GM19035 (cell line): ENCODE results near the gene SPAG16.

ENCODE experiments used
- ATAC-seq: cut with Tn5 transposase; IDR thresholded peaks from one replicate; pipeline ENCODE4 v1.9.1; 2021; ENCODE audit not compliant: unreplicated experiment

Gene SPAG16

DNA sequence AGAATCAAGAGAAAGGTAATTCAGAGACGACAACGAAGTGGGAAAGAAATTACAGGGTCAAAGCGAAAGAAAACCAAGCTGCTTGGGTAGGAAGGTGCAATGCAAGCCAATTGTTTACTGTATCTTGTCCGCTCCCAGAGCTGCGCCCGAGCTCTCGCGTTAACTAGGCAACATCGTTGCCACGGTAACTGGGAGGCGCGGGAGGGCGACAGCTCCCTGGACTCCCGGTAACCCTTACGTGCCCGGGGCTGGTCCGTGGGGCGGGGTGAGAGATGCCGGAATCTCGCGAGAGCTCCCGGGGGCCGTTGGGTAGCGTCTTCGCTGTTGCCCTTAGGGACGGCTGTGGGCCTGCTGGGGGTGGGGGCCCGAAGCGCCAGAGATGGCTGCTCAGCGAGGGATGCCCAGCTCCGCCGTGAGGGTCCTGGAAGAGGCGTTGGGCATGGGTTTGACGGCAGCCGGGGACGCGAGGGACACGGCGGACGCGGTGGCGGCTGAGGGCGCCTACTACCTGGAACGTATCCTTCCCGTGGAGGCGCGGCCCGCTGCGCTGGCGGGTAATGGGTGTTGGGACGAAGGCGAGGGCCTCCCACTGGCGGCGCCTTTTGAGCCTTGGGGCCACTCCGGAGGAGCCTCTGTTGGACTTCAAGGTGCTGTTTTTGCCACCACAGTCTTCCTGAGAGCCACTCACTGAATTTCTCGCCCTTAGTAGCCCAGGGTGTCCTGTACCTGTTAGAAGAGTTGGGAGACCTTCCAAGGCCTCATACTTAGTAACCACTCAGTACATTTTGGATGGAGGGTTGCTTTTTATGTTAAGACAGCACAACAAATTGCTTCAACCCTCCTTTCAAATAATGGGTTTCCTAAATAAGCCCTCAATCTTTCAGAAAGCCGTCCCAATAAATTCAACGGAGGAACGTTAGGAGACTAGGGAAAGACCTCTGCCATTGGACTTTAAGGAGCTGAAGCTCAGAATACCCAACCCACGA is at the start of gene SPAG16:
Gene SPAG16, plus strand, starts transcription at position 360 of the 986 bp plus-strand sequence.
- ATAC-seq = peak; percentile 99

DNA sequence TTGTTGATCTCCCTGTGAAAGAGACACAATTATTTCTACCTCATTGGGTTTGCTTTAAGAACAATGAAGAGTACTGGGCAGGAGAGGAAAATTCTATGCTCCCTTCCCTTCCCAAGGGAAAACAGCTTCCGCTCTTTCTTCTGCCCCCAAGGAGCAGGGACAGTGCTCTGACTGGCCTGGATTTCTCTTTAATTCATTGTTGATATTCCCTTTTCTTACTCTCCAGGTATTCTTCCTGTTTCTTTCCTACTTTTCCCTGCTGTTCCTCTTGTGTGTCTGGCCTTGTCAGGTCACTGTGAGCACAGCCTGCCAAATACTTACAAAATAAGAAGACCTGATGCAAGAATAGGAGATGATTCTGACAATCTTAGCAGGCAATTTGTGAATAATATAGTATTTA is 49.6 kb upstream of the SPAG16 start:
- ATAC-seq = no peak

GRCh38 chr2:213235741-213236140 is 48.5 kb upstream of the SPAG16 start:
- no peak for ATAC-seq

DNA sequence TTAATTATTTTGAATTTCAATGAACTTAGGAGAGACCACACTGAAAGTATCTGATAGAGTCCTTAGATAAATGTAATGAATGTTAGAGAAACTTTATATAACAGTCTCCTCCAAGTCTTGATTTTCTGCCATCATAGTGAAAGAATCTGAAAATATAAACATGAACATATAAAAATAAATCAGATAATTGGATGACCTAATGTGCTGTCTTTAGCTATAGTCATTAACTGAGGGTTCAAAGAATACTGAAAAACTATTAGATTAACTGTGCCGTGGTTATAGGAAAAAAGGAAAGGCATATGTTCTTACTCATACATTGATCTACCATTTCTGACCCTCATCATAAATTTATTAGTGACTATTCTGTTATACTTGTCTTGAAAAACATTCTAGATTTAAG is 47.0 kb upstream of the SPAG16 start:
- no peak for ATAC-seq

DNA sequence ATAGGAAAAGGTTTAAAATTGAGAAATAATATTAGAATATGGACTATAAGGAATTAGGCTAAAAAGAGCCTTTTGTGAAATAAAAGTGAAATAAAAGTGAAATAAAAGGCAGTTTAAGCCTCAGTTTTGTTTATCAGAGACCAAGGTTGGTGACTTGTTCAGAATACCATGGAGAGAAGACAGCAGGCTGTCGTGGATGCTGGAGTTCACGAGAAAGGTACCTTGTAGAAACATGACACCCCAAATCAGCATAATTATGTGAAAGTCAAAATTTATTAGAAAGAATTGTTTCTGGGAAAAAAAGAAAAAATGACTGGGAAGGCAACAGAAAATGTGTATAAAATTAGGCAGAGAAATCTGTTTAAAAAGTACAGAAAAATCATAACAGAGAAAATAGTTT is 46.5 kb upstream of the SPAG16 start:
- ATAC-seq = no peak

DNA sequence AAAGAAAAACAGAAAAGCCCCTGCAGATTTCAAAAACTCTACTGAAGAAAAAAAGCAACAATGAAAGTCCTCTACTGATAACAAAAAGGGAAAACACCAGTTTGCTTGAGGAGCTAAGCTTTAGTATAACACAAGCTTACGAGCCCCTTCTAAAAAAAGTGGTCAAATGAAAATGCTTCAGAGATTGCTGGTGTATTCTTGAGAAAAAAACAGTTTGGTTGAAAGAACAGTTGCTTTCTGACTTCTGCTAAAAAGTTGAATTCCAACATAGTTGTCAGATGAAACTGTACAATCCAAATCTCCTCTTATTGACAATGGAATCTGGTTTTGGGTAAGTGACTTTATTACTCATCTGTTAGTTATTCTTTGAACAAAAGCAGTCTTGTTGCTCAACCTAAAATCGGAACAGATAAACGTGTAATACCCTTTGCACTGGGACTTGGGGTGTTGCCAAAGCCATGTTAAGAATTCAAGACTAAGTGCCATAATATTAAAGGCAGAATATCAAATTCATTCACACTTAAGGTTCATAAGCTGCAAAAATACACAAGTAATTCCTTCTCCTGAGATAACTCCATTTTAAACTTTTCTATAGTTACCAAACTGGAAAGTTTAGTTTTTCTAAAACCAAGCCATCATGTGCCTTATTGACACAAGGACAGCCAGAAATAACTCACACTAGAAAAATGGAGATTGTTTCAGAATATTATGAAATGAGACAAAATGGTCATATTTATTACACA is 45.3 kb upstream of the SPAG16 start:
- peak; percentile 42 for ATAC-seq

DNA sequence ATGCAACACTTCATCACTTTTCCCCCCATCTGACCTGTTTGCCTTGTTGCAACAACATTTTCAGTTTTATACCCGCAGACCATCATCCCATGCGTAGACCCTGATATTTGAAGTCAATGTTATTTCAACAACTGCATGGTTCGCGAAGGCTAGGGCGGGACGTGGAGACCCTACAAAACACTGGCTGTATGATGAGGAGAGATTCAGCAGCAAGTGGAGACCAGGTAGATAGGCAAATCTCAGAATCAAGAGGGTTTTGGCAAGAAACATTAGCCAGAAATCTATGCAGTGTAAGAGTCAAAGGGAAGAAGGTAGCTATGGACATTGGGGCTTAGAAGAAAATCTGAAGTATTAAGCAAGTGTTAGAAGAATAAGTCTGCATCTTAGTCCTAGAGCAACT is 42.4 kb upstream of the SPAG16 start:
- ATAC-seq = no peak

GRCh38 chr2:213242653-213243052 is 41.6 kb upstream of the SPAG16 start:
- ATAC-seq = no peak

- peak; percentile 41 for ATAC-seq
These were observed 40.8 kb upstream of the SPAG16 start for GRCh38 chr2:213243189-213244044.

DNA sequence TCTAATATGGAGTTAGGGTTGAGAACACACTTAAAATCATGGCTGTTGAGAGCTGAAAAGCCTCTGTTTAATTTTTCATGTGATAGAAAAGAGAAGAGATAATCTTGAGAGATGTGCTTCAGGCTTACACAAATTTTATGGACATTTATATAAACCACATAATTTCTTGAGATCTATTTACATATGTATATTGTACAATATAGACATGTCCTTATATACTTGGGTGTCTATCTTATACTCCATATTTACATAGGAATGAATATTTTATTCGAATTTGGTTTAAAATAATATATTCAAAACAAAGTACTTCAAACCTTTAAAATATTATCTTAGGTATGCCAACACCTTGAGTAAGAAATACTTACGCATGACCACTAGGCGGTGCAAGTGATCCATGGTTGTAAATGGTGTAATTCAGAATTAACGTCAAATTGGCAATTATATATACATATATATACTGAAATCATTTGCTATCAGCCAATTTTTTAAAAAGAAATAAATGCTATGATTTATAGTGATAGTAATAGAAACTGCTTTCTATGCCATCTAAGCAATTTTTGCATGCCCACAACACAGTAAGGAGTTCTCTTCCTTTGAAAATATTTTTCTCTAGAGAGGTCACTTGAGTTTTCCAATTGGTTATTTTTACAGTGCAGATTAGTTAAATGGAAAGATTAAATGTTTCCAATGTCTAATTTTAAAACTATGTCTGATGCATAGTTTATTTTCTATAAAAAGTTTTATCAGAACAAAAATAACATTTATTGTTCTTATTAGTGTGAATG is 37.6 kb upstream of the SPAG16 start:
- no peak for ATAC-seq

DNA sequence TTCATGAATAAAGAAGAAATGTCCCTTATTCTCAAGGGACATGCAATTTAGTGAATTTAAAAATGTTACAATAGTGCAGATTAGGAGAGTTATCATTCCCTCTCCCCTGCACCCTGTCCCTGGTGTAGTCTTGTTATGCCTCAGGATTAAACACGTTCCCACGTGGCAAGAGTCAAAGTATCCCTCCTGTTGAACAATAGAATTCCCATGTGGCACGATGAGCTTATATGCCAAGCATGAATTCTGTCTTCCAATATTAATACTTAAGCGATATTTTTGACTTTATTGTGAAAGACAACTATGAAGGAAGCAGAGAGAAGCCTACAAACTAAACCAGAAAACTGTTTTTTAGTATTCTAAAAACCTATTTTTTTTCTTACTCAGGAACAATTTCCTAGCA is 36.7 kb upstream of the SPAG16 start:
- no peak for ATAC-seq

GRCh38 chr2:213248637-213249036 is 35.6 kb upstream of the SPAG16 start:
- no peak for ATAC-seq

DNA sequence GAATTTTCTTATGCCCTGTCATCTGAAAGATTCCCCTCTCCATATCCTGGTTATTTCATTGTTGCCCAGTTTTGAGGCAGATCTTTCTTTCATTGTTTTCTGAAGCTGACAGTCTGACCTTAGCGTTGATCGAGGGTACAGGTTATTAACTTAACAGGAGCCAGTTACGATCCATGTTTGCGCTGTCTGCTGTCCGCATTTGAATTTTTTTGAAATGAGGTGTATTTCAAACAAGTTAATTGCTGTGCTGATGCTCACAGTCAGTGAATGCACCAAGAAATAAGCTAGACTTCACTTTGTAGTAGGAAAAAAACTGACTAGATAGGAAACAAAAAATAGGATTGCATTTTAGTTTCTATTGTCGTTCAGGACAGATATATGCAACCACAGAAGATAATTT is 34.8 kb upstream of the SPAG16 start:
- no peak for ATAC-seq

GRCh38 chr2:213251618-213252017 is 32.6 kb upstream of the SPAG16 start:
- ATAC-seq = peak; percentile 80

- no peak for ATAC-seq
These were observed 32.1 kb upstream of the SPAG16 start for GRCh38 chr2:213252206-213252605.

DNA sequence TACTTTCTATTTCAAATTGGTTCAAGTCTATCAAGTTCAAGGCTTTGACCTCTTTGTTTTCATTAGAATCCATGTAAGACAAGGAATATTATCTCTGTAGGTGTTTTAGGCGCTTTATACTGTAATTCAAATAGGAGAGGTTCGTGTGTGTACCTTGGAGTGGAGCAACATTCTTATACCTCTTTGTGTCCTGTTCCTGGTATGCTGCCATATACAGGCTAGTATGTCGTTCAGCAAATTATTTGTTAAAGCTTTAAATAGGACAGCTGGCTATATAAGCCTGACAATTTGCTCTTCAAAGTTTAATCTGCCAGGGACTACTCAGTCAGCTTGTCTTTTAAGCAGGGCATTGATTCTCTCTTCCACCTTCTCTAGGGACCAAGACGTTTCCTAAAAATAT is 31.1 kb upstream of the SPAG16 start:
- no peak for ATAC-seq

DNA sequence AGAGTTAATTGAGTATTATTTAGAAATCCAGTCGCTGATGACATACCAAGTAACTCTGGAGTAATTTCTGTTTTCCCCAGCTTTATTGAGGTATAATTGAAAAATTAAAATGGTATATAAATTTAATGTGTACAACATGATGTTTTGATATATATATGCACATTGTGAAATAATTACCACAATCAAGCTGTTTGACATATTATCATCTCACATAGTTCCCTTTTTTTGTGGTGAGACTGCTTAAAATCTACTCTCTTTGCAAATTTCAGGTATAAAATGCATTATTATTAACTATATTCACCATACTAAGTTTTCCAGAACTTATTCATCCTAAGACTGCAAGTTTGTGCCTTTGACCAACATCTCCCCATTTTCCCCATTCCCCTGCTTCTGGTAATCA is 25.0 kb upstream of the SPAG16 start:
- no peak for ATAC-seq

GRCh38 chr2:213261237-213261636 is 23.0 kb upstream of the SPAG16 start:
- no peak for ATAC-seq

GRCh38 chr2:213261715-213262114 is 22.5 kb upstream of the SPAG16 start:
- ATAC-seq = no peak

GRCh38 chr2:213265679-213266078 is 18.6 kb upstream of the SPAG16 start:
- no peak for ATAC-seq
